Stimulated activated CD4-positive, alpha-beta T cell treated with anti-CD3 and anti-CD28 coated beads, Interleukin-12 subunit alpha, Interleukin-12 subunit beta, amount 100 ng/mL, for 48 hours (primary cell): Measurements from ENCODE around the gene DIS3.
"Not testable (repeated sequence)": the region's sequence is repeated elsewhere in the genome, so short reads cannot be mapped to it uniquely, and the experiment has no call there.

ENCODE experiments used
- DNase-seq, 3 donors: peaks; one replicate each; pipeline ENCODE4 v3.0.0-alpha.2; 2020; ENCODE audit warnings: low read depth in 2 of 3, low spot score in 1 of 3

Gene DIS3, protein sequence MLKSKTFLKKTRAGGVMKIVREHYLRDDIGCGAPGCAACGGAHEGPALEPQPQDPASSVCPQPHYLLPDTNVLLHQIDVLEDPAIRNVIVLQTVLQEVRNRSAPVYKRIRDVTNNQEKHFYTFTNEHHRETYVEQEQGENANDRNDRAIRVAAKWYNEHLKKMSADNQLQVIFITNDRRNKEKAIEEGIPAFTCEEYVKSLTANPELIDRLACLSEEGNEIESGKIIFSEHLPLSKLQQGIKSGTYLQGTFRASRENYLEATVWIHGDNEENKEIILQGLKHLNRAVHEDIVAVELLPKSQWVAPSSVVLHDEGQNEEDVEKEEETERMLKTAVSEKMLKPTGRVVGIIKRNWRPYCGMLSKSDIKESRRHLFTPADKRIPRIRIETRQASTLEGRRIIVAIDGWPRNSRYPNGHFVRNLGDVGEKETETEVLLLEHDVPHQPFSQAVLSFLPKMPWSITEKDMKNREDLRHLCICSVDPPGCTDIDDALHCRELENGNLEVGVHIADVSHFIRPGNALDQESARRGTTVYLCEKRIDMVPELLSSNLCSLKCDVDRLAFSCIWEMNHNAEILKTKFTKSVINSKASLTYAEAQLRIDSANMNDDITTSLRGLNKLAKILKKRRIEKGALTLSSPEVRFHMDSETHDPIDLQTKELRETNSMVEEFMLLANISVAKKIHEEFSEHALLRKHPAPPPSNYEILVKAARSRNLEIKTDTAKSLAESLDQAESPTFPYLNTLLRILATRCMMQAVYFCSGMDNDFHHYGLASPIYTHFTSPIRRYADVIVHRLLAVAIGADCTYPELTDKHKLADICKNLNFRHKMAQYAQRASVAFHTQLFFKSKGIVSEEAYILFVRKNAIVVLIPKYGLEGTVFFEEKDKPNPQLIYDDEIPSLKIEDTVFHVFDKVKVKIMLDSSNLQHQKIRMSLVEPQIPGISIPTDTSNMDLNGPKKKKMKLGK

DNA sequence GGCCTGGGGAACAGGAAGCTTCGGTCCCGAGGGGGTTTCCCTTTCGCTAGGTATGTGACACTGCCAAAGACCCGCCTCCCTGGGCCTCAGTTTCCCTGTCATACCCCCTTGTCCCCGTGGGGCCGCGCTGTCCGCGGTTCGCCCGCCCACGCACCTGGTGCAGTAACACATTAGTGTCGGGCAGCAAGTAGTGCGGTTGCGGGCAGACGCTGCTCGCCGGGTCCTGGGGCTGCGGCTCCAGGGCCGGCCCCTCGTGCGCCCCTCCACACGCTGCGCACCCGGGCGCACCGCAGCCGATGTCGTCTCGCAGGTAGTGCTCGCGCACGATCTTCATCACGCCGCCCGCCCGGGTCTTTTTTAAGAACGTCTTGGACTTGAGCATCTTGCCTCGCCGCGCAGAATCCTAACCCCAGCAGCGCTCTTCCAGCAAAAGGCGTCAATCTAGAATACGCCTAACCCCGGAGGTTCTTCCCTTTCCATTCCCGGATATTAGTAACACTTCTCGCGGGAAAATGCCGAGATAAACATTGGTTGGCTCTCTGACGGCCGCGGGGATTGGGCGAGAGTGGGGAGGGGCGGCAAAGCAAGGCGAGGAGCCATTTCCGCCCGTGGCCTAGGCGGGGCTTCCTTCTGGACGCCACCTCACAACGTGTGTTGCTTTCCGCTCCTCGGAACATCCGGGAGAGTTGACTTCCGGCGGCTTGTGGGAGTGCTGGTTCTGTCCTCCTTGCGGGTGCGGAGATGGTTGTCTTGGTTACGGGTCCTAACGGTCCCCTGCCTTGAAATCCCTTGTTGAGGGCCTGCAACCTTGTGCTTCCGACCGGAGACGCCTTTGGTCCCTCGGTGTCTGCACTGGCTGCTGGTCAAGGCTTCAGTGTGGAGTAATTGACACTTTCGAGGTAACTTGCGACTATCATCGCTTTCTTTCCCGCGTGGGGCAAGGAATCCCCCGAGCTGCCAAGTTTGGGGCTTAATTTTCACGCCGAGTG, at the start of gene DIS3, which contains the start of gene PIBF1:
DIS3 (minus strand) TSS at position 450 of the 989 bp plus-strand sequence; CDS start at position 382, 68 bp downstream.
PIBF1 (plus strand) TSS at position 683 of the 989 bp plus-strand sequence. CDS start 1,337 bp downstream, outside the sequence.
- DNase-seq, result peak; percentile 93 to 97 (median 95)

DNA sequence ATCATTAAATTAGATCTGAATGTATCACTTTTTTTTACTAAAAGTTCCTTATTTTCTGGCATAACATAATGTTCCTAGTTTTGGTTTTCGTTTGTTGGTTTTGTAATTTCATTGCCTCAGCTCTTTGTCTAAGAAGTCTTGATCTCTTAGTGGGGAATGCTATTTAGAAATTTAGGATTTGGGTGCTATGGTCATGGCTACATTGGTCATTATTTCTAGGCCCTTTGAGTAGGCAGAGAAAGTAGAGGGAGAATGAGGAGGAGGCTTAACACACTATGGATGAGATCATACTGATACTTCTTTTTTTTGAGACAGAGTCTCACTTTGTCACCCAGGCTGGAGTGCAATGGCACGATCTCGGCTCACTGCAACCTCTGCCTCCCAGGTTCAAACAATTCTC, 42.0 kb upstream of the DIS3 start:
- no peak for DNase-seq

DNA sequence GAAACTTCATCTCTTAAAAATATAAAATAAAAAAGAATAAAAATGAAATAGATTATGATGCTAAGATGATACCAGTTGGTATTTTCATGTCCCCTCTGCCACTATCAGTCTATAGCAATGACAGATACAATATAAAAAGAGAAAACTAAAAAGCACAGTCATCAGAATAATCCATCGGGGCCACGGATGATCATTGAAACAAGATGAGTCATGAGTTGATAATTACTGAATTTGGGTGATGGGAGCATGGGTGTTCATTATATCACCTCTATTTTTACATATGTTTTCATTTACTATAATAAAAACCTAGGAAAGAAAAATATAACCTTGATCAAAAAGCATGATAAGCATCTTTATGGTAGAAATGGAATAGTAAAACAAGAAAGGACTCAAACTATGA, 41.4 kb upstream of the DIS3 start:
- no peak for DNase-seq

DNA sequence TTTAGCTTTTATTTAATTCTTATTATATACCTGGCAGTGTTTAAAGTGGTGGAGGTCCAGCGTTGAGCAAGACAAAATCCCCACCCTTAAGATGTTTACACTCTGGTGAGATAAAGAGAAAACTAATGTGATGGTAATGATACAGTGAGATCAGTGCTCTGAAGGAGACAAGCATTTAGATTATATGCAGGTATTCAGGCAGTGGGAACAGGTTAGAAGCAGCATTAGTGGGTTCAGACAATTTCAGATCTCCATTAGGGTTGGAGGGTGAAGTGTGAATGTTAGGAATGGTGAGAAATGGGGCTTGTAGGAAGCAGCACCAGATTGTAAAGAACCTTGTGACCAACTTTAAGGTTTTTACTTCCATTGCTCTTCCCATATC, 39.2 kb upstream of the DIS3 start:
- DNase-seq, result no peak

DNA sequence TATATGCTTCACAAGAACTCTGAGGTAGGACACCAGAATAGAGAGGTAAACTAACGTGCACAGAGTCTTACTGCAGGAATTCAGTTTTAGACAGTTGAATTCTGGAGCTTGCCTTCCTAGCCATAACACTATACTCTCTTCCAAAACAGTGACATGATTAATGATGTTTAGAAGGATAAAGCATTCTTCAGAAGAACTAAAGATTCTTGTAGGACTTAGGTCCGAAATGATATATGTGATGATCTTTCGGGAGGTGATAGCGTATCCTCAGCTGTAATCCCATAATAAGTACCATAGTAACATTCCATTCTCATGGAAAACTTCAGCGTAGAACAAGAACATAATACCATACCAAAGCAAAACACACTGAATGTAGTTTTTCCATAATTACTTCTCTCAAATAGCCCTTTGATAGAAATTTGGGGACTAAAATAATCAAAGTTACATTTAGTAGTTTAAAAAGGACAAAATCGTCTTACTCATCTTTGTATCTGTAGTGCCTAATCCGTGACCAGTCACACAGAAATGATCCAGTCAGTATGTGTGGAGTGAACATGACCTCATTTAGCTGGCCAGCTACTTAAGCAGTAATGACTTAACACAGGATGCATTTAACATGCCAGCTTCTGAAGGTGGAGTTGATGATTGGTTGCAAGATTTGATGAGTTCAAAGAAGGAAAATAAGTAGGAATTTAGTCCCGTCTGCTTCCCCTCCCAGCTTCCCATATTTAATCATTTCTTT, 38.6 kb upstream of the DIS3 start:
- no peak for DNase-seq

DNA sequence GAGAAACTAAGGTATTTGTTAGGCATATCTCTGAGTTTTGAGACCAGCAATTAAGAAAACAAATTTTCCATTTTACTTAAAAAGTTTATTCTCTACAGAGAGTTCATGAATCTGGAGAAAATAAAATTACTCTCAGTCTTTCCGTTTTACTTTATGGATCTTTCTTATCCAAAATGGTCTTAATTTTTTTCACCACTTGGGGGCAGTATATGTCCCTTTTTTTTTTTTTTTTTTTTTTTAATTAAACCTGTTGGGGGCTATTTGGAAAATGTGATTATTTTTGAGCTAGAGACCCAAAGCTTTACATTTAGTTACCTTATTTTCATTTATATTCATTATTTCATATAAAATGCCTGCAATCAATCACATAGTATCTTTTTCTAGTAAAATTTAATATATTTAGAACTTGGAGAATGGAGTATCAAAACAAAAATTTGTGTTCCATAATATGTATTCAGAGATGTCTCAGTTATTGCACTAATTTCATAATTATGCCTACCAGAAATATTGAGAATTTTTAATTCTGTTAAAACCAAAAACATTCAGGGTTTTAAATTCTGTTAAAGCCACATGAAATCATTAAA, 27.3 kb upstream of the DIS3 start:
- DNase-seq, result no peak

DNA sequence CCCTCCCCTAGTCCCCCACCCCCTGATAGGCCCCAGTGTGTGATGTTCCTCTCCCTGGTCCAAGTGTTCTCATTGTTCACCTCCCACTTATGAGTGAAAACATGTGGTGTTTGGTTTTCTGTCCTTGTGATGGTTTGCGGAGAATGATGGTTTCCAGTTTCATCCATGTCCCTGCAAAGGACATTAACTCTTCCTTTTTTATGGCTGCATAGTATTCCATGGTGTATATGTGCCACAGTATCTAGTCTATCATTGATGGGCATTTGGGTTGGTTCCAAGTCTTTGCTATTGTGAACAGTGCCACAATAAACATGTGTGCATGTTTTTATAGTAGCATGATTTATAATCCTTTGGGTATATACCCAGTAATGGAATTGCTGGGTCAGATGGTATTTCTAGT, 24.8 kb upstream of the DIS3 start:
- not testable (repeated sequence) for DNase-seq

DNA sequence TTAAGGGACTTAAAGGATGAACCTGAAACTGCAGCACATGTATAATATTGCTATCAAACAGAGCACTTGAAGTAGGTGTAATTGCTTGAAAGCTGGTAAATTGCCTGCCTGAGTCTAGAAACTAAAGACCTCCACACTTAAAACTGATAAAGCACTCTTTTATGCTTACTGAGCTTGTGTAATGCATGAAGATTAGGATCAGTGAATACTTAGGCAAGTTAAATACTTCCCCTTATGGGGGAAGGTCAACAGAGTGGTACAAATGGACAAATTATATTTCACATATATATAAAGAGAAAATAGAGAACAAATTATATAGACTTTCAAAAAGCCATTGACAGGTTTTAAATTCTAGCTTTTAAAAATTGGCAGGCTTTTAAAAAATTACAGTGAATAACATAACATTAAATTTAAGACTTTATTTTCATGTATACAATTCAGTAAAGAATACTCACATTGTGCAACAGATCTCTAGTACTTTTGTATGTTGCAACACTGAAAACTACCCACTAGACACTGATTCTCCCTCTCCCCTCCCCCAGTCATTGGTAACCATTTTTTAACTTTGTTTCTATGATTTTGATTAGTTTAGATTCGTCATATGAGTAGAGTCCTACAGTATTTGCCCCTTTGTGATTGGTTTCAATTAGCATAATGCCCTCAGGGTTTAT, 24.1 kb upstream of the DIS3 start:
- no peak for DNase-seq

DNA sequence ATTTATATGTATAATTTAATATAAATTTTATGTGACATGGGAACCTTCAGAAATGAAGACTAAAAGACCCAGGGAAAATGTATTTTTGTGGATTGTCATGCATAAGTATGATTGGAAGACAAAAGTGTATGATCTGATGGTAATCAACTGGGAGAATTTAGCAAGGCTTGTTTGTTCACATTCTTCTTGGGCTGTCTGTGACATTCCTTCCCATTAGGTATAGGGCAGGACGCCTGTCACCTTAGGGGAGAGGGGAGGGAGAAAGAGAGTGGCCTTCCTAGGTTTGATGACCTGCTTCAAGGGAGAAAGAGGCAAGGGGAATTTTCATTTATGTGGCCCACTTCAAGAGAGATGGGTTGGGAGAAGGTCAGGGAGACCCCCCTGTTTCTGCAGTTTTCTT, 22.6 kb upstream of the DIS3 start:
- DNase-seq, result no peak

DNA sequence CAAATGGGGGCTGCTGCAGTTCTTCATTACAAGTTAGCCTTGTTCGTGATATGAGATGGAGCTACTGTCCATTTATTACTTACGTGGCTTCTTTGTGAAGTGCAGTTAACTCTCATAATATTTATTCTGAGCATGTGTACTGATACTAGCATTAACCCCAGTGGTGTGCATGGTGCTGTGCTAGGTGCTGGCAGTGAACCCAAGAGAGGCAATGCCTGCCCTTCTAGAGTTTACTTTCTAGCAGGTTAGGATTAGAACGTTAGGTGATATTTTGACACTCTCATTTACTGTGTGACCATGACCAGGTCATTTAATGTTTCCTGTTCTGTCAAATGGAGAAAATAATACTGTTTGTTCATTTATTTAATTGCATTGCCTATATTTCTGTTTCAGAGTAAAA, 17.1 kb upstream of the DIS3 start:
- DNase-seq, result no peak

DNA sequence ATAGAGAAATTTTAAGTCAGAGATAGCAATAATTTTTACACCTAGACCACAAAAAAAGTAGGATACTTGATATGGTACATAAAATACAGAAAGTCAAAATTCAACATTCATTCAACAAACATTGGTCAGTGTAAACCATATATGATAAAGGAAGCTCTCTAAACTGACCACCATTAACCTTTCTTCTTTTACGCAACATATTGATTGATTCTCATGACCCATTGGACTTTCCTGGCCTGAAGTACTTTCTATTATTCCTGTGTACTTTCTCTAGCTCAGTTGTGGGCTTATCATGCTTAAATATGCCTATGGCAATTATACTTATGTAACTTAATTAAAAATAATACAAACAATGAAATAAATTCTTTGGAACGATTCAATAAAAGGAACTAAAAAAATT, 10.9 kb upstream of the DIS3 start:
- no peak for DNase-seq

DNA sequence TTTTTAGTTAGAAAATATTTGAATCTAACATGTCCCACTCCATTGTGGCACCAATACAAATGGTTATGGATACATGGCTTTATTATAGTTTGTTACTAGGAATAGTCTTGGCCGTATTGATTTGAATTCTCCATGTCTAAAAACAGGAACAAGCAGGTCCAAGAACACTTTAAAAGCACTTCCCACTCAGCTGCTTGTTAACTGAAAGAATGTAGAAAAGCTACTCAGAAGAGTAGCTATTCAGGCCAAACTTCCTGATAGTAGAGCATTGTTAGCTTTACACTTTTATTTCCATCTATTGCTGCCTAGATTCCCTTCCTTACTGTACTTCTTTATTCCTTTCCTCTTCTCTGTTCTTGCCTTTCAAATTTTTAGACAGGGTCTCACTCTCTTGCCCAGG, 7.1 kb upstream of the DIS3 start:
- no peak for DNase-seq

DNA sequence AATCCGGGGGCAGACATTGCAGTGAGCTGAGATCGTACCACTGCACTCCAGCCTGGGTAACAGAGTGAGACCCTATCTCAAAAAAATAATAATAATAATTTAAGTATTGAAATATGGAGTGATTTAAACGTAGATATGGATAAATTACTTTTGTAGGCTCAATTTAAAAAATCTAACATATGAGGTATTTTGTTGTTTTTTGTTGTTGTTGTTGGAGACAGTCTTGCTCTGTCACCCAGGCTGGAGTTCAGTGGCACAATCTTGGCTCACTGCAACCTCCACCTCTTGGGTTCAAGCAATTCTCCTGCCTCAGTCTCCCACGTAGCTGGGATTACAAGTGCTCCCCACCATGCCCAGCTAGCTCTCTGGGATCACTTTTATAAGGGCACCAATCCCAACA, 3.0 kb upstream of the DIS3 start:
- DNase-seq, result not testable (repeated sequence)

DNA sequence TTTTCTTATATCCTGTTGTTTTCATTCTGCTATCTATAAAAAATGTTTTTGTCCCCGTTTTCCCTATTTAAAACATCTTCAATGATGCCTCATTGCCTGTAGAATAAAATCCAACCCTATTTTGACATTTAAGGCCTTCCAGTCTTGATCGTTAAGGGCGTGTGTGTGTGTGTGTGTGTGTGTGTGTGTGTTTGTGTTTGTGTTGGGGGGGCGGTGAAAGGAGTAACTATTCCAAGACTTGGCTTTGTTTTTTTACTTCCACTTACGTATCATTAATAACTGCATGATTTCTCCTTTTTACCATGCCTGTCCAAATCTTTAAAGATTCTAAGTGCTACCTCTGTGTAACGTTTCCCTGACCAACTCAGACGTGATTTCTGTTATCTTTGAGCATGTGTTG, 1.0 kb upstream of the DIS3 start:
- no peak for DNase-seq

DNA sequence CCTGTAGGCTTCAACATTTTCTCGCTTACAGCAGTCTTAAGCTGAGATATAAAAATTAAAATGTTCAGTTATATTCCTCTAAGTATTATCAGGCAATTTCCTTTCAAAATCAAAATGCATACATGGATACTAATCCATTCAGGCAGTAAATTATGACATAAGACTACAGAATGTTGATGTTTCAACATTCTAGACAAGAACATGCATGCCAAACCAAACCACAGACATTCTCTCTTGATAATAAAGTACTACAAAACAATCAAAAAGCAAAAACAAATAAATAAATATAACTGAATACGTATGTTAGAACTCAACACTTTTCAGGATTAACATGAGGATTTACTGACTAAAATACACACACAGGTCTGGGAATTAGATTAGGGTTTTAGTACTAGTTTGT, 7.7 kb downstream of the DIS3 start:
- DNase-seq, result no peak

DNA sequence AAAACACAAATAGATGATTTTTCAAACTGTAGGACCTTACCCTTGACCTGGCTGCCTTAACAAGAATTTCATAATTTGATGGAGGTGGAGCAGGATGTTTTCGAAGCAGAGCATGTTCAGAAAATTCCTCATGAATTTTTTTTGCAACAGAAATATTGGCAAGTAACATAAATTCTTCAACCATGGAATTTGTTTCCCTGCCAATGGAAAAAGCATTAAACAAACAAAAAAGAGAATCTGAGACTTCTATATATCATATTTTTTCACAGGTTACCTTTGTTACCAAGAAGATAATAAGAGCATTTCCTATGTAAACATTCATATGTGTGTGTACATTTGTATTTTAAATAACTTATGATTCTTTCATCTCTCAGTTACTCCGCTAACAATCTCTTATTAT, 18.3 kb downstream of the DIS3 start:
- no peak for DNase-seq

DNA sequence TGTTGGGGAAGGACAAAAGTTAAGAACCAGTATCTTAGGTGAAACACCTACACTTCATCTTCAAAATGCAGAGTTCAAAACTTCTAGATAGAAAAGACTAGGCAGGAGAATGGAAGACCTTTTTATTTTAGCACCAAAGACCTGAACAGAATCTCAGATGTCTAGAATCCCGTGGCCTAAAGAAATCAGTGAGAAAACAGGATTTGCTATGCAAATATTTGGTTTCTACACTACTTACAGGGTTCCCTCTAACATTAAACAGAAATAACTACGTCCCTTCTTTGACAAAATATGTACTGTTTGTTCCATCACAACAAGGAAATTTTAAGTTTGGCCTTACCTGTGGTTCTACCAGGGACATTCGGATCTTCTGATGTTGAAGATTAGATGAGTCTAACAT, 21.5 kb downstream of the DIS3 start:
- DNase-seq, result no peak

DNA sequence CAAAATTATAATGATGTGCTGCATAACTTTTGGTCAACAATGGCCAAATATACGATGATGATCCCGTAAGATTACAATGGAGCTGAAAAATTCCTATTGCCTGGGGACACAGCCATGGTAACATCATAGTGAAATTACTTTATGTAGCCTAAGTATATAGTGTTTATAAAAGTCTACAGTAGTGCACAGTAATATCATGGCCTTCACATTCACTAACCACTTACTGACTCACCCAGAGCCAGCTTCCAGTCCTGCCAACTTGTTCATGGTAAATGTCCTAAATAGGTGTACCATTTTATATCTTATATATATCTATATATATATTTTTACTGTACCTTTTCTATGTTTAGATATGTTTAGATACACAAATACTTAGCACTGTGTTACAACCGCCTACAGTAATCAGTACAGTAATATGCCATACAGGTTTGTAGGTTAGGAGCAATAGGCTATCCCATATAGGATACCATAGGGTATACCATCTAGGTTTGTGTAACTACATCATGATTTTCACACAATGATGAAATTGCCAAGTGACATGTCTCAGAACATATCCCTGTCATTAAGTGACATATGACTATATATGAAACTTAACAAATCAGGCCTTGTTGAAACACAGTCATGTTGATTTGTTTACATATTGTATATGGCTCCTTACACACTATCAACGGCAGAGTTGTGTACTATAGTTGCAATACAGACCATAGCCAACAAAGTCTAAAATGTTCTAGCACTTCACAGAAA, 23.7 kb downstream of the DIS3 start:
- DNase-seq, result no peak

DNA sequence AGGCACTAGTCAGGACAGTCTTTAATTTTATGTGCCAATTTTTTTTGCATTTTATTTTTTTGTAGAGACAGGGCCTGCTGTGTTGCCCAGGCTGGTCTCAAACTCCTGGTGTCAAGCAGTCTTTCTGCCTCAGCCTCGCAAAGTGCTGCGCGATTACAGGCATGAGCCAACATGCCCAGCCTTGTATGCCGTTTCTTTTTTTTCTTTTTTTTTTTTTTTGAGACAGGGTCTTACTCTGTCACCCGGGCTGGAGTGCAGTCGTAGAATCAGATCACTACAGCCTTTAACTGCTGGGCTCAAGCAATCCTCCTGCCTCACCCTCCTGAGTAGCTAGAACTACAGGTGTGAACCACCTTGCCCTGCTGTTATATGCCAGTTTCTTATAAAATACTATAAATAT, 27.6 kb downstream of the DIS3 start:
- DNase-seq, result no peak
